GM18951 (cell line): ENCODE data around the gene LIPF.

ENCODE experiments used
- POLR2A ChIP-seq: IDR thresholded peaks from 4 replicates; pipeline ENCODE4 v1.6.1; 2011; ENCODE audit warnings: mild to moderate bottlenecking; ENCODE audit not compliant: insufficient read length, insufficient read depth; ENCODE audit errors: extremely low read depth
- in situ Hi-C: fragments of 300-500 bp; cut with MboI; formaldehyde crosslinking; loops from one replicate; pipeline ENCODE4 v1.12.0; 2022; ENCODE audit warnings: low sequenced_read_pairs, mixed read lengths, inconsistent platforms; ENCODE audit not compliant: unreplicated experiment

Gene LIPF

GRCh38 chr10:88664142-88664541 lies at the start of gene LIPF:
Gene LIPF, plus strand, starts transcription at chr10:88664442. Its CDS starts 2,856 bp downstream, at chr10:88667298.
- in situ Hi-C loops = no loop called here
- TF ChIP-seq POLR2A = no peak

GRCh38 chr10:88616250-88616977 lies 47.8 kb upstream of the LIPF start:
- in situ Hi-C loops = no loop called here
- TF ChIP-seq POLR2A = no peak

GRCh38 chr10:88617772-88618300 lies 46.4 kb upstream of the LIPF start:
- no peak for TF ChIP-seq POLR2A
- in situ Hi-C loops = no loop called here

GRCh38 chr10:88618496-88618895 lies 45.7 kb upstream of the LIPF start:
- TF ChIP-seq POLR2A = no peak
- in situ Hi-C loops = no loop called here

GRCh38 chr10:88620441-88620840 lies 43.8 kb upstream of the LIPF start:
- in situ Hi-C loops = no loop called here
- TF ChIP-seq POLR2A = no peak

GRCh38 chr10:88623835-88624234 lies 40.4 kb upstream of the LIPF start:
- TF ChIP-seq POLR2A = no peak

GRCh38 chr10:88624840-88625239 lies 39.4 kb upstream of the LIPF start:
- TF ChIP-seq POLR2A = no peak
- in situ Hi-C loops = no loop called here

More at GRCh38 chr10:88623835-88624234, 40.4 kb upstream of the LIPF start:
- in situ Hi-C loops = no loop called here

GRCh38 chr10:88640186-88640585 lies 24.1 kb upstream of the LIPF start:
- in situ Hi-C loops = no loop called here

GRCh38 chr10:88642209-88642608 lies 22.0 kb upstream of the LIPF start:
- TF ChIP-seq POLR2A = no peak
- in situ Hi-C loops = no loop called here

More at GRCh38 chr10:88640186-88640585, 24.1 kb upstream of the LIPF start:
- no peak for TF ChIP-seq POLR2A

GRCh38 chr10:88642963-88643362 lies 21.3 kb upstream of the LIPF start:
- in situ Hi-C loops = no loop called here

GRCh38 chr10:88647061-88647615 lies 17.1 kb upstream of the LIPF start:
- in situ Hi-C loops = no loop called here
- TF ChIP-seq POLR2A = no peak

More at GRCh38 chr10:88642963-88643362, 21.3 kb upstream of the LIPF start:
- TF ChIP-seq POLR2A = no peak

GRCh38 chr10:88651101-88651551 lies 13.1 kb upstream of the LIPF start:
- TF ChIP-seq POLR2A = no peak
- in situ Hi-C loops = no loop called here

GRCh38 chr10:88652616-88653015 lies 11.6 kb upstream of the LIPF start:
- no peak for TF ChIP-seq POLR2A
- in situ Hi-C loops = no loop called here

GRCh38 chr10:88657901-88658300 lies 6.3 kb upstream of the LIPF start:
- no peak for TF ChIP-seq POLR2A
- in situ Hi-C loops = no loop called here
